Skin of body (tissue), 2 donors: ENCODE data around the gene LMOD2. TPM values are rescaled to one million over a fixed set of nuclear protein-coding genes. Genes with fewer than 3 reads are reported as not detected.
"Not testable (repeated sequence)": the region's sequence is repeated elsewhere in the genome, so short reads cannot be mapped to it uniquely, and the experiment has no call there.

Source experiments
- DNase-seq: peaks from one replicate; lab custom pipeline; 2025; lab: John Stamatoyannopoulos, UW
- total RNA-seq: library from RNA; depleted of rRNA; stranded (reverse); fragments of >200 nt; gene quantifications from one replicate; pipeline ENCODE4 v1.2.3, GENCODE V29; 2014

The LMOD2 gene, protein sequence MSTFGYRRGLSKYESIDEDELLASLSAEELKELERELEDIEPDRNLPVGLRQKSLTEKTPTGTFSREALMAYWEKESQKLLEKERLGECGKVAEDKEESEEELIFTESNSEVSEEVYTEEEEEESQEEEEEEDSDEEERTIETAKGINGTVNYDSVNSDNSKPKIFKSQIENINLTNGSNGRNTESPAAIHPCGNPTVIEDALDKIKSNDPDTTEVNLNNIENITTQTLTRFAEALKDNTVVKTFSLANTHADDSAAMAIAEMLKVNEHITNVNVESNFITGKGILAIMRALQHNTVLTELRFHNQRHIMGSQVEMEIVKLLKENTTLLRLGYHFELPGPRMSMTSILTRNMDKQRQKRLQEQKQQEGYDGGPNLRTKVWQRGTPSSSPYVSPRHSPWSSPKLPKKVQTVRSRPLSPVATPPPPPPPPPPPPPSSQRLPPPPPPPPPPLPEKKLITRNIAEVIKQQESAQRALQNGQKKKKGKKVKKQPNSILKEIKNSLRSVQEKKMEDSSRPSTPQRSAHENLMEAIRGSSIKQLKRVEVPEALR
- 16.2 TPM for total RNA-seq

DNA sequence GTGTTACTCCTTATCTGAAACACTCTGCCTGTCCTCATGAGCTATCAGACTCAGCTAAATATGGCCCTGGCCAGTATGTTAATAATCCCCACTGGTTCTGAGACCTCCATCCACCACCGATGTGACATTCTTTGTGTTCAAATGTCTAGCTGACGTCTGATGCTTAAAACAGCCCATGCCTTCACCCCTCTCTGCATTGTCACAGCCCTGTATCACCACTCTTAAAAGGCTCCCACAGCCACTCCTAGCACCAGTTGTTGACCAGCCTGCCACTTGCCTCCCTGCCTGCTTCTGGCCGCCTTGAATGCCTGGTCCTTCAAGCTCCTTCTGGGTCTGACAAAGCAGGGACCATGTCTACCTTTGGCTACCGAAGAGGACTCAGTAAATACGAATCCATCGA lies at the start of gene LMOD2:
Gene LMOD2 (plus strand): TSS at position 253 of the 400 bp plus-strand sequence. CDS start 98 bp downstream, at position 351.
- peak; percentile 1 for DNase-seq

DNA sequence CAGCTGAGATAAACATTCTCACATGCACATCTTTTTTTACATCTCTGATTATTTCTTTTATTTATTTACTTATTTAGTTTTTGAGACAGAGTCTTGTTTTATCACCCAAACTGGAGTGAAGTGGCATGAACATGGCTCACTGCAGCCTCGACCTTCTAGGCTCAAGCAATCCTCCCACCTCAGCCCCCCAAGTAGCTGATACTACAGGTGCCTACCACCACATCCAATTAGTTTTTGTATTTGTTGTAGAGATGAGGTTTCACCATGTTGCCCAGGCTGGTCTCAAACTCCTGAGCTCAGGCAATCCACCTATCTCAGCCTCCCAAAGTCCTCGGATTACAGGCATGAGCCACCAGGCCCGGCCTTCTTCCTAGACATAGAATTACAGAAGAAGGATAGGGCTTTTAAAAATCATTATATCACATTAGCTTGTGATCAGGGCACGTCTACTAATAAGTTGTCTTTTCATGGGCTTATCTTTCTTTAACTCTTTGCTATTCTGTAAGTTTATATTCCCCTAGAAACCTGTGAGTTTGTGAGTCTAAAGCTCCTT lies 48.2 kb upstream of the LMOD2 start:
- no peak for DNase-seq

DNA sequence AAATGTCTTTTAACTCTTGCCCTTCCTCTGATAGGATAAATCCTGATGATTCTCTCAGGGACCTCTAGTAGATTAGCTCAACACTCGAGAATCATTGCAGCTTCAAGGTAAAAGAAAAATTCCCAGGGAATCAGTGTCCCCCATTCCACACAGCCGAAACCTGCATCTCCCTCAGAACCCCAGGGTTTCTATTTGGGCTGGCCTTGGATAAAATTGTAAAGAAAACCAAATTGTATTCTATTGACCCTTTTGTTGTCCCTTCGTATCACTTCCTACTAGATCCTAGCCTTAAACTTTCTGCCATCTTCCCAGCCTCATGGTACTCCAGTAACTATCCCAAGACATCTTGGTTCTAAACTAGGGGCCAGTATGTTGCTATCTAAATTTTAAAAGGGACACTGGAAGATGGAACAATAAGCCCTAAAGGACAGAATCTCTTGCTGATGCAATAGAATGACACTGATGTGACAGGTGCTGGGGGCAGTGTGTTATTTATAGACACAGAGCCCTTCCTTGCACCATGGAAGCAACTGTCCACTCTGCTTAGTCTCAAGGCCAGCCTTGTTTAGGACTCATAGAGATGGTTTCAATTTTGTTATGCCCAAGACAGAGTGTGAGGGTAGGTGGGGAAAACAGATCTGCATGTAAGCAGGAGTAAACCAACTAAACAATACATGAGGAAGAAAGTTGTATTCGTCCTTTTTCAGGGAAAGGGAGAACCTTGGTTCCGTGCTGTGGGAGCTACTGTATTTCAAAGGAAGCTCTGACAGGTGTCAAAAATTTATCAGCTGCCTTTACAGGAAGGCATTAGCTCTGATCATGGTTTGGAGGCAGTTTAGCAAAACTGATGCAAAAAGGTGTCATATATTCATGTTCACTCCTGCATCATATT lies 46.4 kb upstream of the LMOD2 start:
- DNase-seq, result no peak

DNA sequence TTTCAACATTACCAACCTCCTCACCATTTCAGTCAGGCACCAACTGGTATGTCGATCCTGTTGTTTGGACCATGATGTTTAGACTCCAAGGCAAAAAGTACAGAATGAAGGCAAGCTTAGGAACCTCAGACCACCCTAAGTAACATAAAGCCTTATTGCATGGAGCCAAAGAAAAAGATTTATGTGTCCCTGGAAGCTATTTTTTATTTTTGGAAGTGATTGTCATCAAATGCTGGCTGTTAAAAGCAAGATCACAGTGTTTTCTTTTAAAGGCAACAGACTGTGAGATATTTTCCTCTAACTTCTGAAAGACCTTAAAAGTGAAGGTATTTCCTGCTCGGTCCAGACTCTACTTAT lies 45.8 kb upstream of the LMOD2 start:
- no peak for DNase-seq

DNA sequence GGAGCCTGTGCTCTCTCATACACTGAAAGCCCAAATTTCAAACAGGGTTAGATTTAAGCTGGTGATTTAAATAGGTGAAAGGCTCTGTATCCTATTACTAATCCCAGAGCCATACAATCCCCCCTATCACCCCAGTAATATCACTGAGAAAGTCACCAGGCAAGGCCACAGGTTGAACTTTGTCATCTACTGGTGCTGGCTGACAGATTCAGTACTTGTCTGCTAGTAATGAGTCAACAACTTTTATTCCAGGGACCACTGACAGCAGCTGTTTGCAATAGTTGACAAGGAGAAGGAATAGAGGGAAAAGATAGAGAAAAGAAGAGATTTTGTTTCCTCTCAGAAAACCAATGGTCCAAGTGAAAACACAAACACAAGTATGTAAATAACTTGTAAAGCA lies 43.6 kb upstream of the LMOD2 start:
- no peak for DNase-seq

DNA sequence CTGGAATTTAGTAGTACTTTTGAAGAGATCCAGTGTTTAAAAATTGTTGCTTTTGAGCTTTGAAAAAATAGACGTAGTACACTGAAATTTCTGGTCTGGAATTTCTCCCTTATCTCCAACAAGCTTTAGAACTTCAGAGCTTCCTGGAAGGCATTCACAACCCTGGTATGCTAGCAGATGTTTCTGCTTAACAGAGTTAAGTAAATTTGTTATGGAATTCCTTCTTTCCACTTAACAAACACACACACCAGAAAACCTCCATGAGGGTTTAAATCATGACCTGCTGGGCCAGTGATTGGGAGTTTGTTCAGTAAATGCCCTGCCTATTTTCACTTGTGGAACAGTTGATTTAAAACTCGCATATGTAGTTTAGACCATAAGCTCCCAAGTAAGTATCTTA lies 40.3 kb upstream of the LMOD2 start:
- DNase-seq, result no peak

DNA sequence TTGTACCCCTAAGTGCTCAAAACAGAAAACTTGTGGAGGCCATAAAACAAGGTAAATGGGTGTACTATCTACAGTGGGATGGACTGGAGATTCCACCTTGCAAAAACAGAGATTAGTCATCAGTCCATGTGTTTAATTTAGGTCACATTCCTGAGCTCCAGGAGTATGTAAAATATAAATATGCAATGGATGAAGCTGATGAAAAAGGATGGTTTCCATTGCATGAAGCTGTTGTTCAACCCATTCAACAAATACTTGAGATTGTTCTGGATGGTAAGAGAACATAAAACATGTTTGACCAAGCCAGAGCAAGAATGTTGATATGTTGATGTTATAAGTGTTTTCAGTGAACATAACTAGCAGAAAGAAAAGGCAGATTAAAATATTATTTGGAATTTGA lies 39.4 kb upstream of the LMOD2 start:
- DNase-seq, result no peak

DNA sequence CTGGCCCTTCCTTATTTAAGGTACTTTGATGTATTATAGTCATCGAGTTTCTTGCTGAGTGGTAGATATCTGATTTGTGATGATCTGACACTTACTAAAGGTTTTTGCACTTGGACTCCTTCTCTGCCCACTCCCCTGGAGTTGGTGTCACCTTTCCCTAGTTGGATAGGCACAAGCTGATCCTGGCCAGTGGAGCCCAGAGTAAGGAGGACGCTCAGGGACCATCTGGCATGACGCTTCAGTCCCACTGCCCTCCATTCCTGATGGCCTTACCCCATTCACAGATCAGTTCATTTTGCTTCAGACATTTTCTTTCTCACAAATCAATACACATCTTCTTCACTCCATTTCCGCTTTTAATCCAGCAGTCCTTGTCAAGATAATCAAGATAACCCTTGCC lies 34.0 kb upstream of the LMOD2 start:
- DNase-seq, result no peak

DNA sequence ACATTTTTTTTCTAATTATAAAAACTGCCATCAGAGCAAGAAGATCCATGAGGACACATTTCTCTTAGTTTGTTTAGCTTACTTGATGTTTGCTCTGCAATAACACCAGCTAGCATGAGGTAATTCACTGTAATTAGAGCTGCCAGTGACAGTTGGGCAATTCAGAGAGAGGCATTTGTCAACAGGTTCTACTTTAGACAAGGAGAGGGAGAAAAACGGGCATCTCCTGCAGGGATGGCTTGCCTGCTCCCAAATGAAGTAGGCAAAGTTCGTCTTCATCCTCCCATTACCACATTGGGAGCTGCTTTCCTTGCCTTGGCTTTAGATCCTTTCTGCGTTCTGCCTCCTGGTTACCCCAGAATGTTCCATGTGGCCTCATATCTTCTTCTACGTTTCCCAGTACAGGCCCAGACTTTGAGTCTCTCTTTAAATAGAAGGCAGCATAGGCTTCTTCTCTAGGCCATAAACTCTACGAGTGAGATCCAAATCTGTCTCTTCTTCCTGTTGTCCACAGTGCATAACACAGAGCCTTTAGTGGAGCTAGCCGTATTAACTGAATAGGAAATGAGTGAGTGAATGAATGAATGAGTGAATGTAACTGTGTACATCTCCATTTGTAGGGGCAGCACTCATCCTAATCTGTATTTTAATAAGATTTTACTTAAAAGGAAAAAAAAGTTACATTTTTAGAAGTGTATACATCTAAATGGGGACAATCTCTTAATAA lies 32.8 kb upstream of the LMOD2 start:
- no peak for DNase-seq

DNA sequence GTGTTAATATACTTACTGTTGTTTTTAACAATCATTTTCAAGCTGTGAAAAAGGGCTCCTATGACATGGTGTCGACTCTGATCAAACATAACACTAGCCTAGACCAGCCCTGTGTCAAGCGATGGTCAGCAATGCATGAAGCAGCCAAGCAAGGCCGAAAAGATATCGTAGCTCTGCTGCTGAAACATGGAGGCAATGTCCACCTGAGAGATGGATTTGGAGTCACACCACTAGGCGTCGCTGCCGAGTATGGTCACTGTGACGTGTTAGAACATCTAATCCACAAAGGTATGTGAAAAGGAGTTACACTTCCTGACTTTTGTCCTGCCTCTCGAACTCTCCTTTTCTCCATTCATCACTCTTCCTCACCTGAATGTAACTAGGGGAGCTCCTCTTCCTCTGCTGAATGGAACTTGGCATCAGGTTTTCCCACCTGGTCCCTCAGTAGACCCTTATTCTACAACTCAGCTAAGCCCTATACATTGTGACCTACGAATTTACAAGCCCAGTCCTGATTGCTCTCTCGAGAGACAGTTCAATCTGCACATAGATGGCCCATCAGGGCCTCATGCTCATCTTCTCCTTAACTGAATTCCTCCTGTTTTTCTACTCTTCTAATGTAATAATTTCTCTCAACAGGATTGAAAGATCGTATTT lies 31.0 kb upstream of the LMOD2 start:
- DNase-seq, result no peak

DNA sequence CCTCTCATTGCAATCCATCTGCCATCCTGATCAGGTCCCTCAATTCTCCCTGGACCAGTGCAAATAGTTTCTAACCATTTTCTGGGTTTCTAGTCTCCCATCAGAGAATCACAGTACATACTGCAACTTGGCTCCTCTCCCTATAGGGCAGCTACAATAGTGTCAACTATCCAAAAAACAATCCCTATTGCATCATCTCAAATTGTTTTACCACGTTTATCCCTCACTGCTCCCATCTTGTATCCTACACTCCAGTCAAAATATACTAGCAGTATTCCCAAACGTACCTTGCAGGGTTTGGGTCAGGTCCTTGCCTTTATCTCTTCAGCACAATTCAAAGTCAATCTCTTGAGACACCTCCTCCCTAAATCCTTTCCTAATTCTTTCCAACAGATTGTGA lies 30.4 kb upstream of the LMOD2 start:
- DNase-seq, result no peak

DNA sequence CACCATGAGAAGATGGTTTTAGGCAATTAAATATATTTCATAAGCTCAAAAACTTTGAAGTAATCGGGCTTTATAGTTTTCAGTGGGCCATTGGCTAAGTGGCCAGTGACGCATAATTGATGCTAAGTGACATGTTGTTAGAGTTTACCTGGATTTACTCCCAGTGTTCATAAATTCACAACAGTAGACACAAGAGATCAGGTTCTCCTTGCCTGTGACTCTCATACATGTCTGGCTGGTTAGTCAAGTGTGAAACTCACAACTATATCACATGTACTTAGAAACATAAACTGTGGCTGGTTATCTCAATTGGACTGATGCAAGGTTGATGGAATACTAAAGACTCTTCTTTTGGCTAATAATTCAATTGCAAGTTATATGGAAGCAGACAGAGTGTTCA lies 27.8 kb upstream of the LMOD2 start:
- DNase-seq, result no peak

DNA sequence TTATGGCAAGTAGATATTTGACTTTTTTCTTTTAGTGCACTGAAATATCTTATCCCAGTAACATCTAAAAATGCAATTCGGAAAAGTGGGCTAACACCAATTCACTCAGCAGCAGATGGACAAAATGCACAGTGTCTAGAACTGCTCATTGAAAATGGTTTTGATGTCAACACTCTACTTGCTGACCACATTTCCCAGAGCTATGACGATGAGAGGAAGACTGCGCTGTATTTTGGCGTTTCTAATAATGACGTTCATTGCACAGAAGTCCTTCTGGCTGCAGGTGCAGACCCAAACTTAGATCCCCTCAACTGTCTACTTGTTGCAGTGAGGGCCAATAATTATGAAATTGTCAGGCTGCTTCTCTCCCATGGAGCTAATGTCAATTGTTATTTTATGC lies 26.8 kb upstream of the LMOD2 start:
- no peak for DNase-seq

DNA sequence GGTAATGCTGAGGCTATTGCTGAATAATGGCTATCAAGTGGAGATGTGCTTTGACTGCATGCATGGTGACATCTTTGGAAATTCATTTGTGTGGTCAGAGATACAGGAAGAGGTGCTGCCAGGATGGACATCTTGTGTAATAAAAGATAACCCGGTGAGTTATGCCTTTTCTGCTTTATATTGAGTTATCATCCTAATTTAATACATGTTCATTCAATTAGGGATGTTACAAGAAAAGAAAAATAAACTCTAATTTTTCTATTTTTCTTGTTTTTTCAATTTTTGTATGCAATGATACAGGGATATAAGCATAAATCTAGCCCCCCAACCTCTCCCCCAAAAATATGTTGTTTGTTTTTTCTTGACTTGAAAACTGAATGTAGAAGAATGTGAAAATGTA lies 26.4 kb upstream of the LMOD2 start:
- DNase-seq, result no peak

DNA sequence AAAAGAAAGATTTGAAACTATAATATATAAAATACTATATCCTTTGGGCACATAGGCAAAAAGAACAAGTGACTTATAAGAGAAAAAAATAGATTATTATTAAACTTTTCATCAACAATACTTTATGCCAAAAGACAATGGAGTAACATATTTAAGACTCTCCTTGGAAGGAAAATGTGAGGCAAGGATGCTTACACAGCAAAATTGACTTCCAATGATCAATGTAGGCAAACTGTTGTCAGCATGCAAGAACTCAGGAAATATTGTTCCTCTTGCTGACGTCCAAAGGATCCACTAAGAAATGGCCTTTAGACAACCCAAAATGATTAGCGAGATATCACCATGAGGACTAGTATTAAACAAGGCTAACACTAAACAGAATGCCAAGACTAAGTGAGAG lies 22.9 kb upstream of the LMOD2 start:
- DNase-seq, result no peak

DNA sequence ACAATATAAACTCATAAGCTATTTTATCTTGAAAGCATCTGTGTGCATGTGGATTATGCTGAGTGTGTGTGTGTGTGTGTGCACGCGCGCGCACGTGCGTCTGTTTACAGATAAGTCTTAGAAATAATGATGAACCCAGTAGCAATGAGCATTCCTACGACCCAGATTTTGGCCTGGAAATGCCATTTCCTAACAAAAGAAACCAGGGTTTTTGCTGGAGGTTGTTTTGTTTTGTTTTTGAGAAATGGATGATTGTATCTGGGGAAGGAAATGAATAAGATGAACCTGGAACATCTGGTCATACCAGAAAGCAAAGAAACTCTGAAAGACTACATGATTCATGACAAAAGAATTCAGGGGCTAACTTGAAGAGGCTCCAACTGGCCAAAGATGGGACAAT lies 22.1 kb upstream of the LMOD2 start:
- no peak for DNase-seq

DNA sequence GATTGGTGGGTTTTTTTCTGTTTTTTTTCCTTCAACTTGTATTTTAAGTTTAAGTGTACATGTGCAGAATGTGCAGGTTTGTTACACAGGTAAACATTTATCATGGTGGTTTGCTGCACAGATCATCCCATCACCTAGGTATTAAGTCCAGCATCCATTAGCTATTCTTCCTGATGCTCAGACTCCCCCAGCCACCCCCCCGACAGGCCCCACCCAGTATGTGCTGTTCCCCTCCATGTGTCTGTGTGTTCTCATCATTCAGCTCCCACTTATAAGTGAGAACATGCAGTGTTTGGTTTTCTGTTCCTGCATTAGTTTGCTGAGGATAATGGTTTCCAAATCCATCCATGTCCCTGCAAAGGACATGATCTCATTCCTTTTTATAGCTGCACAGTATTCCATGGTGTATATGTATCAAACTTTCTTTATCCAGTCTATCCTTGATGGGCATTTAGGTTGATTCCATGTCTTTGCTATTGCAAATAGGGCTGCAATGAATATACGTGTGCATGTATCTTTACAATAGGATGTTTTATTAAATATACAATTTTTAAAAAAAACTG lies 21.6 kb upstream of the LMOD2 start:
- not testable (repeated sequence) for DNase-seq

DNA sequence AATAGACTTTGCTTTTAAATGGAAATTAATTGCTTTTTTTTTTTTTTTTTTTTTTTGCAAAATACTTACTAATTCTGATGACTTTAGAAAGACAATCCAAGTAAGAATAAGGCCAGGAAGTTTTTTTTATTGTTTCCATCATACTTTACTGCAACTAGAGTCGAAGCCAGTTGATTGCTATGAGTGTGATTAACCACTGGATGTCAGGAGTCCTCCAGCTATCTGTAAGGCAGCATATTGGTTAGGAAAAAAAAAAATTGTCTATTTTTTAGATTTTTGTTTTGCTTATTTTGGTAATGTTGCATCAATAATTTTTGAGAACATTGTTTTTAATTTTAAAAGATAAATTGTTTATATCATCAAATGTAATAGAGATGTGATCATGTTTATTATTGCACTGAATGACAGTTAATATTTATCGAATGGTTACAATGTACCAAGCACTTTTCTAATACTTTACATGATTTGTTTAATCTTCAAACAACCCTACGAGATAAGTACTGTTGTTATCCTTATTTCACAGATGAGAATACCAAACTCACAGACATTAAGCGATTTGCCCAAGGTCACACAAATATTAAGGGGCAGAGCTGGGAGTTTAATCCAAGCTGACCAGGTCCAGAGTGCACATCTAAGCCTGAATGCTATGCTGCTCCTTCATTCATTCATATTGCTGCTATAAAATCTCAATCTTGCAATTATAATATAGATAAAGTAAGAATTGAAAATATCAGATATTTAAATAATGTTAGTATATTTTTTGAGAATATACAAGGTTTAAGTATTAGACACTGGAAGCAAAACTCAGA lies 19.9 kb upstream of the LMOD2 start:
- DNase-seq, result peak; percentile 16

DNA sequence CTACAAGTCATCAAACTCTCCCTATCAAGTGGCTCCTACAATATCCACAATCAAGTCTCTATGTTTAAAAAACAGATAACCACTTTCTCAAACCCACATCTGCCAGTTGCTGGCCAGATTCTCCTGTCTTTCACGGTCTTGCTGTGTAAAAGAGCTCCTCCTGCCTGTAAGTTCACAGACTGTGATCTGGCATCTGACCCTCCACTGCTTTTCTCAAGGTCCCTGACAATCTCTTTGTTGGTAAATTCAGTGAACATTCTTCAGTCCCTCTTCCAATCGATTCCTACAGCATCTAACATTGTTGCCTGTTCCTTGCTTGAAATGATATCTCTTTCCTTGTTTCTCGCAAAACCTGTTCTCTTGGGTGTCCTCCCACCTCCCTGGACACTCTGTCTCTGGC lies 18.5 kb upstream of the LMOD2 start:
- DNase-seq, result no peak

DNA sequence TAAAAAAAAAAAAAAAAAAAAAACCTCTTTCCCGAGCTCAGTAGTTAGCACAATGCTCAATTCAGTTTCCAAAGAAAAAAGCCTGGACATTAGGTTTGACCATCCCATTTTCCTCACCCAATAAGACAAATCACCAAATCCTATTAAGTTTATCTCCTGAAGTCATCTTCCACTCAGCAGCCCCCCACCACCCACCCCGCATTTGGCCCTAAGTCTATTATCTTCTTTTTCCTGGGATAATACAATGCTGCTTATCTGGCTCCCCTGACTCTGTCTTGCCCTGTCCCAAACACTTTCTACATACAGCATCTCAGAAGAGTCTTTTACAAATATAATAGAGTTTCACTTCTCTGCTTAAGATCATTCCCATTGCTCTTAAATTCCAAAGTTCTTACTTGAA lies 17.8 kb upstream of the LMOD2 start:
- DNase-seq, result no peak
